Frontal cortex (tissue), 4 donors: ENCODE results near the gene IL1R2. TPM values are rescaled to one million over a fixed set of nuclear protein-coding genes. Genes with fewer than 3 reads are reported as not detected.
A peak's percentile ranks its signal among the peaks of the same experiment; 100 is the strongest.

Source experiments
- DNase-seq, 2 donors: peaks; one replicate each; pipeline ENCODE4 v3.0.0; 2012; ENCODE audit warnings: low spot score in 2 of 2
- FAIRE-seq: peaks from 2 replicates; lab custom pipeline; 2012; peaks lifted over from hg19 to GRCh38; lab: Jason Lieb, UNC
- total RNA-seq: library from RNA; depleted of rRNA; stranded (reverse); fragments of >200 nt; gene quantifications from one replicate; pipeline ENCODE4 v1.2.3, GENCODE V29; 2014
- donor health status: control.
- donor health status: control.
- donor health status: control.

Gene IL1R2
- total RNA-seq, result not detected

DNA sequence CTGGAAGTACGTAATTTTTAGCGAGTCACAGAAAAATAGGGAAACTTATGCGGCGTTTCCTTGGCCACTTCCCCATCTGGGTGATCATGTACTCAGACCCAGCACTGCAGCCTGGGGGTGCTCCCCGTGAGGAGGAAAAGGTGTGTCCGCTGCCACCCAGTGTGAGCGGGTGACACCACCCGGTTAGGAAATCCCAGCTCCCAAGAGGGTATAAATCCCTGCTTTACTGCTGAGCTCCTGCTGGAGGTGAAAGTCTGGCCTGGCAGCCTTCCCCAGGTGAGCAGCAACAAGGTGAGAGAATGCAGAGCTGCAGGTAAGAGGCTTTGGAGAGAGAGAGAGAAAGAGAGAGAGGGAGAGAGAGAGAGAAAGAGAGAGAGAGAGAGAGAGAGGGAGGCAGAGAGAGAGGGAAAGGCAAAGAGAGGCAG lies at the start of gene IL1R2:
Gene IL1R2 (plus strand): TSS at position 240 of the 425 bp plus-strand sequence. CDS start 16,616 bp downstream, outside the sequence.
- FAIRE-seq (no peak), DNase-seq (no peak)

GRCh38 chr2:101942851-101943250 lies 48.9 kb upstream of the IL1R2 start:
- FAIRE-seq (no peak), DNase-seq (no peak)

DNA sequence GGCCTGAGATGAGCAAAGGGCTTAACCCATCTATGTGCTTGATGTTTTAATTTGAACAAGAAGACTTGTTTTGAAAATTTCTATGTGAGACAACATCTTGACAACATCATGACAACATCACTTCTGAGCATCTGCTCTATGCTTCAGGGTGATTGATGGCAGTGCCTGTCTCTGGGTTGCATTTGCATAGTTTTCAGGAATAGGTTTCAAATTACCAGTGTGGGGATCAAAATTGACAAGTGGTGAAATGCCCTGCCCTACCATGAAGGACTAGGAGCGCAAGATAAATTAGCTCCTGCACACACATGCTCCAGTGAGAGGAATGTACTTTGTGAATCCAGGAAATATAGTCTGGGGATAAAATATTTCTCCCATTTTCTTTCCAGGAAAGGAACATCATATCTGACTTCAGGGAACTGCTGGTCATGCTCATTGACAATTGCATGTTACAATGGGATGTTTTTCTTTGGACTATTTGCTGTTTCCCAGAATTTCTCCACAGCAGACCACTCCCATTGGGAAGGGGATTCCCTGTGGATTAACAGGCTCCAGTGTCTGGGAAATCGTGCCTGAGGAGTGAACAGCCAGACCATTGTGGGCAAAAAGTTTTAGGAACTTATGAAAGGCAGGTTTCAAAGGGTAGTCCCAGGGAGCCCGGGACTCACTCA lies 45.3 kb upstream of the IL1R2 start:
- DNase-seq, result no peak
- no peak for FAIRE-seq

- DNase-seq, result no peak
- no peak for FAIRE-seq
These were observed 44.4 kb upstream of the IL1R2 start for GRCh38 chr2:101947374-101947773.

DNA sequence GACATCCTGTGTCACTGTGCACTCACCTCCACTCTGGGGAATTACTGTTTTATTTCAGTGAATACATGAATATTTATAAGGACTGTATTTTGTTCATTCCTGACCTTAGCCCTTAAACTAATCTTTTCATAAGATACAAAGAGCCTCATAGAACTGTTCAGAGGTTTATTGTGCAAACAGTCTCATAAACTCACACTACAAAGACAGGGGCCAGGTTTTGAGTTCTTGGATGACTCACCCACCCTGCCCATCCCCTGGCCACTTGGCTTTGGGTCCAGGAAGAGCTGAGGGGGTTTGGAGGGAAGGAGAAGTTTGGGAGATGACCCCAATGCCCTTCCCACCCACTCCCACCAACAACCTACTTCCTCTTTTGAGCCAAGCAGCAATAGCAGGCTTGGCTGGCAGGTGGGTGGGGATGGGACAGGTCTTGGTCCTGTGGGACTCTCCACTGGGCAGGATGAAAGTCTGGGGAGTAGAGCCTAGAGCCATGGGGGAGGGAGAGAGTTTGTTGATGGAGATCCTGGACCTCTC lies 43.1 kb upstream of the IL1R2 start:
- no peak for FAIRE-seq
- no peak for DNase-seq

GRCh38 chr2:101949304-101949703 lies 42.5 kb upstream of the IL1R2 start:
- DNase-seq (no peak), FAIRE-seq (peak; percentile 23)

- no peak for DNase-seq
- no peak for FAIRE-seq
These were observed 40.5 kb upstream of the IL1R2 start for GRCh38 chr2:101951296-101951695.

GRCh38 chr2:101952551-101952950 lies 39.2 kb upstream of the IL1R2 start:
- FAIRE-seq, result no peak

GRCh38 chr2:101956465-101957438 lies 35.0 kb upstream of the IL1R2 start:
- DNase-seq, result no peak
- FAIRE-seq, result no peak

More at GRCh38 chr2:101952551-101952950, 39.2 kb upstream of the IL1R2 start:
- no peak for DNase-seq

DNA sequence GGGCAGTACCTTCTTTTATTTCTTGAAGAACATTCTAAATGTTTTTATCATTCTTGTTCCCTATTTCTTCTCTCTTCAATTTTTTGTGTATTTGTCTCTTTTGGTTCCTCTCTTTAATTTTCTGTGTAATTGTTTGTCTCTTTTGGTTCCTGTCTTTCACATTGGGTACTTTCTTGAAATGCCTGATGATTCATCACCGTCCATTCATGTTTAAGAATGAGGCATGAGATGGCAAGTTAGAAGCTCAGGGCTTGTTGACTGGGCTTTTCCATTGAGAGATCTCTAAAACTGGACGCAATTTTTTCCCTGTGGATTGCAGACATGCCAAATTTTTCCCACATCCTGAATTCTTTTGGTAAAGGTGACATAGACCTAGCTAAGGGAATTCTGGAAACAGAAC lies 33.7 kb upstream of the IL1R2 start:
- FAIRE-seq (no peak), DNase-seq (no peak)

GRCh38 chr2:101960819-101961337 lies 30.9 kb upstream of the IL1R2 start:
- DNase-seq, result no peak
- FAIRE-seq, result no peak

DNA sequence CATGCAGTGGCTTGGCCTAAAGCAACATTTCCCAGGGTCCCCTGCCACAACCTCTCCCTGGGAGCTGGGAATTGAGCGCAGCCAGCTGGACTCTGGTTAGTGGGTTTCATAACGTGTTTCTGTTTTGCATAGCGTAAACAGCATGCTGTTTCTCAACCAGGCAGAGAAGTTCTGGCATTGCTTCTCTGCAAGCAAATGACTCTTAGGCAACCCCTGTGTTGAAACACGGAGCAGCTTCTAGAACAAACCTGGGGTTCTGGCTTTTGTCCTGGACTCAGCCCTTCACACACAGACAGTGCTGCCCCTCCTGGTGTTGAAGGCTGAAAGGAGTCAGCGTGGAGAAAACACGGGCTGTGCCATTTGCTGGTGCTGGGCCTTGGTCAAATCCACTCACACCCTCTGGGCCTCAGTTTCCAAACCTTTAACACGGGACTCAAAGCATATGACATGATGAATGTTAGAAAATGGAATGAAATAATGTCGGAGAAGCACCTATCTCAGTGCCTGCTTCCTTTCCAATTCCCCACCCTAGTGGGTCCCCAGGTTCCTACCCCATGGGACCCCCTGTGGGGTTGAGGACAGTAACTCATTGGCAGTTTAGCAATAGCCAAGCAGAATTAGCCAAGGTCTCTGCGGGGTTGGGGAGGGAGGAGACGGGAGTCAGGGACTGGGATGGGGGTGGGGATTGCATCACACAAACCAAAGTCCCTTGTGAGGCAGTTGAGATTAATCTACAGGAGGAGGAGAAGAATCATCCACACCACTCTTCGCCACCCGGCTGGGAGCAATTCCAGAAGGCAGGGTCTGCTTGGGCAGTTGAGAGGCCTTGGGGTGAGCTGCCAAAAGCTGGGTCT lies 30.2 kb upstream of the IL1R2 start:
- FAIRE-seq, result no peak
- DNase-seq, result peak; percentile 13 to 44

DNA sequence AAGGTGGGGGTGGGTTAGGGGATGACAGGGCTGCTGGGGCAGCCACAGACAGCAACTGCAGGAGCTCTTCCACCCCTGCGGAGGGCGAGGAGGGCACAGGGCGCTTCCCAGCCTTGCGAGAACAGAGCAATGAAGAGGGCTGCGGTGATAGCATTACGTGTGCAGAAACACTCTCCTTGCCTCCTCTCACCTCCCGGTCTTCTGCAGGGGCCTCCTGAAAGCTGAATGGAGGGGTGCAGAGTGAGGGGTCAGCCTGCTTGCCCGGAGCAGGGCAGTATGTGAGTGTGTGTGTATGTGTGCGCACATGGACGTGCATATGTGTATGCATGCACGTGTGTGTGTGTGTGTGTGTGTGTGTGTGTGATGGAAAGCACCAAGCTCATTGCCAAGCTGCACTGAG lies 29.5 kb upstream of the IL1R2 start:
- DNase-seq (no peak), FAIRE-seq (no peak)

GRCh38 chr2:101963198-101963597 lies 28.6 kb upstream of the IL1R2 start:
- FAIRE-seq (no peak), DNase-seq (no peak)

DNA sequence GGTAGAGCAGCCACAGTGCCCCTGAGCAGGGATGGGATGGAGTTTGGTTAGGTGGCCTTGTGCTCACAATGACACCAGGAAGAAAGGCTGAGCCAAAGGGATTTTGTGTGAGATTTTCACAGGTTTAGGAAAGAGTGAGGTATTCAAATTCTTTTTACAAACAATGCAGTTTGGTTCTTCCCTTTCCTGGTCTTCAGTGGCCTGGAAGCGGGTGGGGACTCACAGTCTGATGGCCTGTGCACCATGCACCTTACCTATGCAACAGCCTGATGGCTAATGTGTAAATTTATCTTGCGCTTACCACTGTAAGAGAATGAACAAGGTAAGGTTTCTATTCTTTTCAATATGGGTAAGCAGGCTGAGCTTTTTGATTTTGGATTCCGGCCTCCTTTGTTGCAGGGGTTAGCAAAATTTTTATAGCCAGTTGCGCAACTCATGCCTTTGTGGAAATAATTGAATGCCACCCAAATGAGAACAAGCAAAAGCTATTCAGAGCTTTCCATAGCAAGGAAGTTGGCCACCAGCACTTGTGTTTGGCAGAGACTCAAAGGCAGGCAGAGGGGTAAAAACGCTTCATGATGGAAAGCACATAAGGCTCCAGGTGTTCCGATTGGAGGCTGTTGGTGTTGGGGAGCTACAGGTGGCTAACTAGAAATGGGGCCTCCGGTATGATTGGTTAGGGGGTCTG lies 23.8 kb upstream of the IL1R2 start:
- DNase-seq (no peak), FAIRE-seq (no peak)

GRCh38 chr2:101969723-101970122 lies 22.0 kb upstream of the IL1R2 start:
- FAIRE-seq (no peak), DNase-seq (no peak)

DNA sequence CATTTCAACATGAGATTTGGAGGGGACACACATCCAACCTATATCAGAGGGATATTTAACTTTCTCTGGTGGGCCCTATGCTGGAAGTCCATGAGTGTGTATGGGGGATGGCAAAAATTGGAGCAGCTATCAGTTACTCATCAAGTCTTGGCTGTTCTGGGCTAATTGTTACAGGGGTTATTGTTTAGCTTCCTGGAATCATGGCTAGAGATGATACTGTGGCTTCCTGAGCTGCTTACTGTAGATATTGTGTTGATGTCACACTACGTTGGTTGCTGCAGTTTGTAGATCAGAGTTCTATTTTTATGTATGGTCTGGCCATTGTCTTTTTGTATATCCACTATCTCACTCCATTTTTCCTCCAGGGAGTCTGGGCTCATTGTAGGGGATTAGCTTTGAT lies 20.9 kb upstream of the IL1R2 start:
- FAIRE-seq (no peak), DNase-seq (no peak)

DNA sequence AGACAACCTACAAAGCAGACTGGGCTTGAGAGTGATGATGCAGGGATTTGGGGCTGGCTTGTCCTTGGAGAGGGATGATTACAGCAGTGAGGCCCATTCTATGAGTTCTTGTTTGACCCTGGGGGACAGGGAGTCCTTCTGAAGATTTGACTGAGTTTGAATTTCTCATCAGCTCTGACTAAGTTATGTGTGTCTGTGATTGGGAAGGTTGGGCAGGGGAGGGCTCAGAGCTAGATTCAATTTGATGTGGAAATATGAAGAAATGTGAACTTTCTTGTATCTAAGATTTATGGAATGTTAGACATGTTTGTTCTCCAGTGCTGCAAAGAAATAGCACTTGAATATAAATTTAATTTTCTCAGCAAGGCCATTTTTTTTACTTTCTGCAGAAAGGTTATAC lies 19.9 kb upstream of the IL1R2 start:
- FAIRE-seq (no peak), DNase-seq (no peak)
